Endothelial cell of umbilical vein (primary cell): ENCODE measurements around the gene SPEN. TPM values are rescaled to one million over a fixed set of nuclear protein-coding genes. Genes with fewer than 3 reads are reported as not detected.
A peak's percentile ranks its signal among the peaks of the same experiment; 100 is the strongest.

Experiments used
- BruUV-seq: library from RNA; stranded (reverse); fragments of 400-500 nt; replicated peaks from 2 replicates; lab custom pipeline; 2021; lab: Mats Ljungman, UMichigan
- CTCF ChIA-PET: fragments of 300-600, 350-600 bp; sonication (Branson Sonifier 250); formaldehyde crosslinking; loops from one replicate; lab custom pipeline; 2021; ENCODE audit warnings: antibody characterized with exemption, inconsistent platforms; lab: Charles Lee
- POLR2A ChIA-PET: fragments of 300-600, 350-600 bp; sonication (Branson Sonifier 250); formaldehyde crosslinking; loops from one replicate; lab custom pipeline; 2021; ENCODE audit warnings: antibody characterized with exemption, inconsistent platforms; lab: Charles Lee
- DNase-seq: peaks from one replicate; pipeline ENCODE4 v3.0.0-alpha.2; 2011; ENCODE audit warnings: low read depth, low spot score
- FAIRE-seq: peaks from 2 replicates; lab custom pipeline; 2011; peaks lifted over from hg19 to GRCh38; lab: Jason Lieb, UNC
- H2AFZ ChIP-seq: 2 replicates; pipeline ENCODE4 v1.6.0; 2012; ENCODE audit warnings: low read depth, low read length, control low read depth, inconsistent platforms
- H3K27ac ChIP-seq: 2 replicates; pipeline ENCODE4 v1.5.1; 2011; ENCODE audit warnings: low read depth, mild to moderate bottlenecking, control low read depth, low read length, moderate library complexity; ENCODE audit not compliant: insufficient read depth
- H3K27me3 ChIP-seq, 2 experiments: 2 replicates each; pipeline versions ENCODE4 v1.6.0 to v1.6.1; 2011; ENCODE audit warnings: low read length in 2 of 2, mixed read lengths in 1 of 2; ENCODE audit not compliant: control insufficient read depth in 2 of 2, insufficient read depth in 2 of 2
- H3K36me3 ChIP-seq, 2 experiments: 2 replicates in 1 of 2; 3 replicates in 1 of 2; pipeline ENCODE4 v1.5.1; 2011; ENCODE audit warnings: low read length in 2 of 2, mild to moderate bottlenecking in 1 of 2, moderate library complexity in 1 of 2; ENCODE audit not compliant: control insufficient read depth in 2 of 2, insufficient read depth in 2 of 2; ENCODE audit errors: extremely low read depth in 1 of 2
- H3K4me1 ChIP-seq: 3 replicates; pipeline ENCODE4 v1.5.1; 2011; ENCODE audit warnings: mild to moderate bottlenecking, low read length; ENCODE audit not compliant: control insufficient read depth, insufficient read depth; ENCODE audit errors: extremely low read depth
- H3K4me2 ChIP-seq: 2 replicates; pipeline ENCODE4 v1.6.1; 2011; ENCODE audit warnings: low read length, control low read depth, mixed read lengths; ENCODE audit not compliant: insufficient read depth
- H3K4me3 ChIP-seq, 3 experiments: fragments of 200-600 bp in 1 of 3; sonication (generic), shearing (Covaris generic) in 1 of 3; replicated peaks in 1 of 3; 2 replicates each; pipeline ENCODE4 v1.5.1; 2011 to 2016; ENCODE audit warnings: control low read depth in 3 of 3, low read length in 3 of 3, mild to moderate bottlenecking in 2 of 3, inconsistent platforms in 1 of 3, low read depth in 1 of 3, moderate library complexity in 1 of 3; ENCODE audit not compliant: insufficient read depth in 1 of 3
- H3K79me2 ChIP-seq: 2 replicates; pipeline ENCODE4 v1.6.0; 2012; ENCODE audit warnings: low read length, inconsistent platforms; ENCODE audit not compliant: control insufficient read depth, insufficient read depth
- H3K9ac ChIP-seq: replicated peaks from 2 replicates; pipeline ENCODE3; 2011; ENCODE audit warnings: low read length, control low read depth; ENCODE audit not compliant: insufficient read depth; ENCODE audit errors: extremely low read depth
- H3K9me1 ChIP-seq: replicated peaks from 3 replicates; pipeline ENCODE4 v1.6.0; 2011; ENCODE audit warnings: mild to moderate bottlenecking, low read length; ENCODE audit not compliant: control insufficient read depth, insufficient read depth; ENCODE audit errors: extremely low read depth
- H3K9me3 ChIP-seq: replicated peaks from 2 replicates; pipeline ENCODE4 v1.5.1; 2012; ENCODE audit warnings: low read length, inconsistent platforms; ENCODE audit not compliant: control insufficient read depth, insufficient read depth
- H4K20me1 ChIP-seq: replicated peaks from 2 replicates; pipeline ENCODE3; 2011; ENCODE audit warnings: mild to moderate bottlenecking, low read length; ENCODE audit not compliant: control insufficient read depth, insufficient read depth; ENCODE audit errors: extremely low read depth
- CTCF ChIP-seq, 2 donors: IDR thresholded peaks; 1 replicate in 1 of 2; 2 replicates in 1 of 2; pipeline ENCODE4 v1.5.1; 2011; ENCODE audit warnings: low read length in 2 of 2, mild to moderate bottlenecking in 2 of 2, moderate library complexity in 2 of 2, control low read depth in 1 of 2, inconsistent platforms in 1 of 2, low read depth in 1 of 2; ENCODE audit not compliant: insufficient read depth in 1 of 2; ENCODE audit errors: extremely low read depth in 1 of 2
- EZH2 ChIP-seq: IDR thresholded peaks from 2 replicates; pipeline ENCODE4 v1.6.1; 2012; ENCODE audit warnings: borderline replicate concordance, low read depth, mild to moderate bottlenecking, moderate library complexity, low read length, inconsistent platforms; ENCODE audit not compliant: severe bottlenecking
- FOS ChIP-seq: IDR thresholded peaks from 2 replicates; pipeline ENCODE4 v1.6.1; 2011; ENCODE audit warnings: mild to moderate bottlenecking, low read length, moderate library complexity, borderline replicate concordance; ENCODE audit not compliant: insufficient read depth
- JUN ChIP-seq: IDR thresholded peaks from 2 replicates; pipeline ENCODE4 v1.6.1; 2011; ENCODE audit warnings: borderline replicate concordance, low read depth; ENCODE audit not compliant: insufficient read length, insufficient read depth
- MYC ChIP-seq: IDR thresholded peaks from one replicate; pipeline ENCODE4 v1.6.1; 2011; ENCODE audit warnings: mild to moderate bottlenecking, low read depth, low read length
- POLR2A ChIP-seq: IDR thresholded peaks from 2 replicates; pipeline ENCODE4 v1.6.1; 2012; ENCODE audit warnings: low read depth, mild to moderate bottlenecking, control low read depth, low read length
- POLR2AphosphoS5 ChIP-seq: IDR thresholded peaks from 2 replicates; pipeline ENCODE4 v1.6.1; 2012; ENCODE audit warnings: low read depth, mild to moderate bottlenecking, control low read depth, low read length, moderate library complexity; ENCODE audit not compliant: insufficient read depth
- dilution Hi-C: fragments of 300-500 bp; cut with MboI; formaldehyde crosslinking; loops from one replicate; pipeline ENCODE4 v1.15.0; 2019; ENCODE audit warnings: low sequenced_read_pairs; ENCODE audit not compliant: extremely low pct_ligation_motif_present
- intact Hi-C: fragments of 100-400 bp; cut with micrococcal nuclease; formaldehyde crosslinking; loops from one replicate; pipeline ENCODE4 v1.10.0; 2022
- polyA plus RNA-seq, 4 experiments: library from polyadenylated mRNA; depleted of rRNA in 3 of 4; stranded (reverse) in 3 of 4; unstranded in 1 of 4; fragments of >200 nt; gene quantifications; 2 replicates each; pipeline versions ENCODE4 v1.2.1 to v1.2.3, GENCODE V29; 2011 to 2012; ENCODE audit warnings: missing spikeins in 1 of 4
- total RNA-seq: library from RNA; stranded (reverse); gene quantifications from 2 replicates; pipeline ENCODE4 v1.2.3, GENCODE V29; 2021
- TF ChIP-seq, protein P1 (sequence below): IDR thresholded peaks from 2 replicates; pipeline ENCODE4 v1.6.1; 2011; ENCODE audit not compliant: insufficient read depth, insufficient read length

SPEN gene
- total and polyA plus RNA-seq, 2 donors (not counting 3 experiments of a cell fraction or from before 2014, with no cell fraction given) = 9.3 to 44.4 TPM

- no peaks in the 10 kb centered on the region for H3K36me3 ChIP-seq
- dilution Hi-C loops = no loop called here
- H3K9me3 ChIP-seq = no peaks in the 10 kb centered on the region
- H3K4me2 ChIP-seq = no peak overlapping the region
- H3K4me1 ChIP-seq = peaks cover 53% of the 10 kb centered on the region
- intact Hi-C loops = loop anchor here (1.0 to 5.0 kb wide), 3 partner anchors 36 to 348 kb away; partner anchors contain the start of gene SPEN
- H3K27me3 ChIP-seq = no peaks in the 10 kb centered on the region
- FAIRE-seq (peak; percentile 95), DNase-seq (peak; percentile 84)
- no peaks in the 10 kb centered on the region for H3K9me1 ChIP-seq
- CTCF ChIA-PET = interaction anchor here (1.0 to 7.1 kb wide), 6 partner anchors 7 to 195 kb away, joined by 3 to 75 read pairs (median 4); no protein-coding TSS in a partner anchor
- no TSS peak for BruUV-seq
- H3K79me2 ChIP-seq = no peaks in the 10 kb centered on the region
- H3K9ac ChIP-seq = peak overlapping the region; percentile 18
- H3K27ac ChIP-seq = peak overlapping the region; percentile 63
- no peak for TF ChIP-seq EZH2
- TF ChIP-seq, protein P1, sequence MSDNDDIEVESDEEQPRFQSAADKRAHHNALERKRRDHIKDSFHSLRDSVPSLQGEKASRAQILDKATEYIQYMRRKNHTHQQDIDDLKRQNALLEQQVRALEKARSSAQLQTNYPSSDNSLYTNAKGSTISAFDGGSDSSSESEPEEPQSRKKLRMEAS = no peak
- peak; percentile 66 for TF ChIP-seq FOS
- TF ChIP-seq MYC = no peak
- TF ChIP-seq POLR2A = no peak
- peak; percentile 57 for TF ChIP-seq JUN
- no peak for TF ChIP-seq CTCF (IDR thresholded peaks at IDR 0.05; ENCODE audit: extremely low read depth in 1 of 2, insufficient read depth in 1 of 2, low read depth in 1 of 2, low read length in 2 of 2)
- peak; percentile 71 for TF ChIP-seq POLR2AphosphoS5
- H2AFZ ChIP-seq = no peak overlapping the region
- POLR2A ChIA-PET = interaction anchor here (0.6 to 1.4 kb wide), 2 partner anchors 48 to 479 kb away, joined by 3 read pairs; partner anchors contain the start of gene SPEN
- no peaks in the 10 kb centered on the region for H4K20me1 ChIP-seq
- no peak overlapping the region for H3K4me3 ChIP-seq
These were observed 48.3 kb upstream of the SPEN start for GRCh38 chr1:15799004-15799867.
